ENCODE results near the gene GBE1. TPM values are rescaled to one million over a fixed set of nuclear protein-coding genes. Genes with fewer than 3 reads are reported as not detected.

Gene GBE1
- polyA plus RNA-seq, 3 donors: 7.7 to 21.7 (median 19.1) TPM

DNA sequence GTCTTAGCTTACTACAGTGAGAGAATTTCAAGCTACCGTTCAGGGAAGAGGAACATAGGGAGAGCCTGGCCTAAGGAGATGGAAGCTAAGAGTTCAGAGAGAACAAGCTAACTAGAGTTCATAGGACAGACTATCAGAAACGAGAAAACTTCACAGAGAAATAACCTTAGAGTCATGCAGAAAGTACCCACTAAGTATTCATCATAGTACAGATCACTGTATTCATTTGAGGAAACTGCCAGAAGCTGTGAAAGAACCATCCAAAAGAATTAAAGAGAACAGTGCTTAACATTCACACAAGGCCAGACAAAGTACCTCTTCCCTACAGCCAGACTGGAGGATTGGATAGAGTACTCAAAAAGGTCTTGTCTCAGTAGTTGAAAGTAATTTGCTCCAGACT is 15.2 kb upstream of the GBE1 start:
- no peak overlapping the region for H3K4me3 ChIP-seq (replicated peaks in 1 of 3; ENCODE audit: low read depth in 2 of 3, low read length in 3 of 3)
- H3K27ac ChIP-seq (ENCODE audit: low read depth in 1 of 2, low read length in 2 of 2): no peak overlapping the region
- intact Hi-C loops (cut with micrococcal nuclease): no loop called here
- H3K9ac ChIP-seq (ENCODE audit: insufficient read depth, low read length, poor library complexity, severe bottlenecking): no peak overlapping the region
- Mint-ChIP-seq H3K27ac (no peak overlapping the region), H3K9me3 (peaks cover 4 to 22% (median 17%) of the 10 kb centered on the region in 7 donors), H3K4me1 (no peaks in the 10 kb centered on the region), H3K36me3 (peaks cover 0 to 1% of the 10 kb centered on the region in 2 donors), H3K4me3 (no peak overlapping the region), H3K27me3 (ENCODE audit: low read depth in 3 of 3) (peaks cover 0 to 2% (median 0%) of the 10 kb centered on the region in 3 donors)
- H3K79me2 ChIP-seq (ENCODE audit: insufficient read depth, low read length): no peaks in the 10 kb centered on the region
- no peaks in the 10 kb centered on the region for H3K36me3 ChIP-seq (replicated peaks in 1 of 2; ENCODE audit: control insufficient read depth in 1 of 2, insufficient read depth in 2 of 2, low read length in 2 of 2)
- no peak for DNase-seq
- no peaks in the 10 kb centered on the region for H3K27me3 ChIP-seq (ENCODE audit: control insufficient read depth in 2 of 2, insufficient read depth in 2 of 2, low read length in 2 of 2)
- H3K4me2 ChIP-seq (replicated peaks; ENCODE audit: extremely low read depth, low read length, poor library complexity, severe bottlenecking): no peak overlapping the region
- TF ChIP-seq, protein P1, sequence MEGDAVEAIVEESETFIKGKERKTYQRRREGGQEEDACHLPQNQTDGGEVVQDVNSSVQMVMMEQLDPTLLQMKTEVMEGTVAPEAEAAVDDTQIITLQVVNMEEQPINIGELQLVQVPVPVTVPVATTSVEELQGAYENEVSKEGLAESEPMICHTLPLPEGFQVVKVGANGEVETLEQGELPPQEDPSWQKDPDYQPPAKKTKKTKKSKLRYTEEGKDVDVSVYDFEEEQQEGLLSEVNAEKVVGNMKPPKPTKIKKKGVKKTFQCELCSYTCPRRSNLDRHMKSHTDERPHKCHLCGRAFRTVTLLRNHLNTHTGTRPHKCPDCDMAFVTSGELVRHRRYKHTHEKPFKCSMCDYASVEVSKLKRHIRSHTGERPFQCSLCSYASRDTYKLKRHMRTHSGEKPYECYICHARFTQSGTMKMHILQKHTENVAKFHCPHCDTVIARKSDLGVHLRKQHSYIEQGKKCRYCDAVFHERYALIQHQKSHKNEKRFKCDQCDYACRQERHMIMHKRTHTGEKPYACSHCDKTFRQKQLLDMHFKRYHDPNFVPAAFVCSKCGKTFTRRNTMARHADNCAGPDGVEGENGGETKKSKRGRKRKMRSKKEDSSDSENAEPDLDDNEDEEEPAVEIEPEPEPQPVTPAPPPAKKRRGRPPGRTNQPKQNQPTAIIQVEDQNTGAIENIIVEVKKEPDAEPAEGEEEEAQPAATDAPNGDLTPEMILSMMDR (IDR thresholded peaks at IDR 0.05): no peak
- peaks cover 0 to 14% of the 10 kb centered on the region in 2 donors for H3K9me3 ChIP-seq (replicated peaks in 1 of 2; ENCODE audit: control insufficient read depth in 1 of 2, insufficient read depth in 1 of 2, low read length in 2 of 2)
- no peaks in the 10 kb centered on the region for H3K4me1 ChIP-seq (ENCODE audit: control insufficient read depth in 1 of 2, insufficient read depth in 2 of 2, low read length in 2 of 2)
- no CpG with 5 or more reads among the region's 2 CpGs for WGBS (ENCODE audit: insufficient coverage)
- H2AFZ ChIP-seq (ENCODE audit: insufficient read depth, low read depth, low read length, poor library complexity, severe bottlenecking): no peak overlapping the region
- no peaks in the 10 kb centered on the region for H4K20me1 ChIP-seq (ENCODE audit: insufficient read depth, low read length)

- Mint-ChIP-seq H3K9me3 (peaks cover 0 to 10% (median 3%) of the 10 kb centered on the region in 7 donors), H3K4me1 (no peaks in the 10 kb centered on the region), H3K4me3 (no peak overlapping the region), H3K27ac (no peak overlapping the region), H3K27me3 (ENCODE audit: low read depth in 3 of 3) (peaks cover 0 to 1% (median 0%) of the 10 kb centered on the region in 3 donors), H3K36me3 (no peaks in the 10 kb centered on the region)
- Histone ChIP-seq H3K27ac (ENCODE audit: low read depth in 1 of 2, low read length in 2 of 2) (no peak overlapping the region), H3K27me3 (ENCODE audit: control insufficient read depth in 2 of 2, insufficient read depth in 2 of 2, low read length in 2 of 2) (no peaks in the 10 kb centered on the region), H3K9me3 (replicated peaks in 1 of 2; ENCODE audit: control insufficient read depth in 1 of 2, insufficient read depth in 1 of 2, low read length in 2 of 2) (peaks cover 0 to 4% of the 10 kb centered on the region in 2 donors), H3K4me2 (replicated peaks; ENCODE audit: extremely low read depth, low read length, poor library complexity, severe bottlenecking) (no peak overlapping the region), H3K4me1 (ENCODE audit: control insufficient read depth in 1 of 2, insufficient read depth in 2 of 2, low read length in 2 of 2) (no peaks in the 10 kb centered on the region), H3K79me2 (ENCODE audit: insufficient read depth, low read length) (no peaks in the 10 kb centered on the region), H3K36me3 (replicated peaks in 1 of 2; ENCODE audit: control insufficient read depth in 1 of 2, insufficient read depth in 2 of 2, low read length in 2 of 2) (no peaks in the 10 kb centered on the region), H4K20me1 (ENCODE audit: insufficient read depth, low read length) (no peaks in the 10 kb centered on the region), H3K9ac (ENCODE audit: insufficient read depth, low read length, poor library complexity, severe bottlenecking) (no peak overlapping the region), H2AFZ (ENCODE audit: insufficient read depth, low read depth, low read length, poor library complexity, severe bottlenecking) (no peak overlapping the region), H3K4me3 (replicated peaks in 1 of 3; ENCODE audit: low read depth in 2 of 3, low read length in 3 of 3) (no peak overlapping the region)
- TF ChIP-seq, protein P1 (IDR thresholded peaks at IDR 0.05): no peak
- DNase-seq: no peak
- intact Hi-C loops (cut with micrococcal nuclease): no loop called here
- WGBS (ENCODE audit: insufficient coverage): no CpG with 5 or more reads among the region's 3 CpGs
Observed at GRCh38 chr3:81770710-81771109, 9.3 kb upstream of the GBE1 start.

All from CD14-positive monocyte (primary cell).